NCI-H1694 treated with DMSO at 0.1 percent for 48 hours (cell line): ENCODE data around the gene RIPK1.
A peak's percentile ranks its signal among the peaks of the same experiment; 100 is the strongest.

Source experiments
- DNase-seq: peaks from one replicate; lab custom pipeline; 2025; lab: John Stamatoyannopoulos, UW

The RIPK1 gene

GRCh38 chr6:3163248-3163594 is 94.9 kb downstream of the RIPK1 start:
- peak; percentile 33 for DNase-seq

GRCh38 chr6:3164388-3164787 is 96.1 kb downstream of the RIPK1 start:
- DNase-seq, result no peak
